HEK293 (cell line): ENCODE measurements around the gene TDRD1.

Source experiments
- CTCF ChIA-PET: fragments of 350-600 bp; formaldehyde crosslinking; extraction: SDS; loops from one replicate; lab custom pipeline; 2021; ENCODE audit warnings: antibody characterized with exemption; lab: Yijun Ruan, JAX
- POLR2A ChIA-PET: fragments of 300-600 bp; formaldehyde crosslinking; extraction: SDS; loops from one replicate; lab custom pipeline; 2020; ENCODE audit warnings: antibody characterized with exemption, inconsistent platforms; lab: Yijun Ruan, JAX
- H3K27ac ChIP-seq: fragments of 200-500 bp; sonication (Bioruptor generic); 2 replicates; pipeline ENCODE4 v1.5.1; 2014; ENCODE audit warnings: low read depth, low read length, control low read depth, inconsistent platforms; ENCODE audit errors: extremely low read depth
- H3K36me3 ChIP-seq, 2 experiments: fragments of 200-500 bp in 1 of 2; sonication (Bioruptor generic) in 1 of 2; 1 replicate in 1 of 2; 2 replicates in 1 of 2; pipeline ENCODE4 v1.5.1; 2014 to 2017; ENCODE audit warnings: inconsistent platforms in 2 of 2, low read length in 2 of 2; ENCODE audit not compliant: control insufficient read depth in 2 of 2, insufficient read depth in 1 of 2
- H3K4me1 ChIP-seq: fragments of 200-500 bp; sonication (Bioruptor generic); 2 replicates; pipeline ENCODE4 v1.5.1; 2014; ENCODE audit warnings: mild to moderate bottlenecking, low read length, inconsistent platforms; ENCODE audit not compliant: control insufficient read depth, insufficient read depth
- H3K4me3 ChIP-seq: 2 replicates; pipeline ENCODE4 v1.5.1; 2011; ENCODE audit warnings: low read depth, mild to moderate bottlenecking, control low read depth, low read length, moderate library complexity
- H3K9me3 ChIP-seq: fragments of 200-500 bp; sonication (Bioruptor generic); 2 replicates; pipeline ENCODE4 v1.5.1; 2014; ENCODE audit warnings: low read depth, low read length, inconsistent platforms; ENCODE audit not compliant: control insufficient read depth, insufficient read depth
- GFI1B ChIP-seq: fragments of 450-650 bp; formaldehyde crosslinking; IDR thresholded peaks from 2 replicates; pipeline ENCODE4 v1.5.1; 2016; ENCODE audit warnings: missing biosample characterization, missing genetic modification characterization
- GLI4 ChIP-seq: fragments of 450-650 bp; formaldehyde crosslinking; IDR thresholded peaks from 2 replicates; pipeline ENCODE4 v1.5.1; 2016; ENCODE audit warnings: missing biosample characterization, missing genetic modification characterization
- HOXA7 ChIP-seq: sonication (generic); formaldehyde crosslinking; IDR thresholded peaks from 2 replicates; pipeline ENCODE4 v1.8.1; 2022; ENCODE audit warnings: missing genetic modification reagents, borderline replicate concordance
- SALL2 ChIP-seq: fragments of 450-650 bp; formaldehyde crosslinking; IDR thresholded peaks from 2 replicates; pipeline ENCODE4 v1.5.0; 2017; ENCODE audit warnings: missing biosample characterization, mild to moderate bottlenecking, missing genetic modification characterization, borderline replicate concordance
- YY2 ChIP-seq: fragments of 450-650 bp; formaldehyde crosslinking; IDR thresholded peaks from 2 replicates; pipeline ENCODE4 v1.5.1; 2016; ENCODE audit warnings: missing biosample characterization, missing genetic modification characterization
- ZNF133 ChIP-seq: fragments of 450-650 bp; formaldehyde crosslinking; IDR thresholded peaks from 2 replicates; pipeline ENCODE4 v1.5.1; 2016; ENCODE audit warnings: missing biosample characterization, missing genetic modification characterization
- ZNF138 ChIP-seq: fragments of 450-650 bp; formaldehyde crosslinking; IDR thresholded peaks from 2 replicates; pipeline ENCODE4 v1.5.1; 2016; ENCODE audit warnings: missing biosample characterization, missing genetic modification characterization, borderline replicate concordance
- ZNF221 ChIP-seq: fragments of 450-650 bp; formaldehyde crosslinking; IDR thresholded peaks from 2 replicates; pipeline ENCODE4 v1.5.1; 2017; ENCODE audit warnings: missing biosample characterization, missing genetic modification characterization, borderline replicate concordance
- ZNF24 ChIP-seq: fragments of 450-650 bp; formaldehyde crosslinking; IDR thresholded peaks from 2 replicates; pipeline ENCODE4 v1.5.1; 2016; ENCODE audit warnings: missing biosample characterization, missing genetic modification characterization
- ZNF404 ChIP-seq: fragments of 450-650 bp; formaldehyde crosslinking; IDR thresholded peaks from 2 replicates; pipeline ENCODE4 v1.5.1; 2017; ENCODE audit warnings: missing biosample characterization, missing genetic modification characterization
- ZNF426 ChIP-seq: fragments of 450-650 bp; formaldehyde crosslinking; IDR thresholded peaks from 2 replicates; pipeline ENCODE4 v1.5.1; 2017; ENCODE audit warnings: missing biosample characterization, missing genetic modification characterization, mild to moderate bottlenecking, inconsistent platforms, moderate library complexity
- ZNF530 ChIP-seq: fragments of 450-650 bp; formaldehyde crosslinking; IDR thresholded peaks from 2 replicates; pipeline ENCODE4 v1.5.1; 2016; ENCODE audit warnings: low read depth, missing biosample characterization, missing genetic modification characterization
- ZNF600 ChIP-seq: fragments of 450-650 bp; formaldehyde crosslinking; IDR thresholded peaks from 2 replicates; pipeline ENCODE4 v1.5.1; 2016; ENCODE audit warnings: missing biosample characterization, missing genetic modification characterization
- ZNF629 ChIP-seq: fragments of 450-650 bp; formaldehyde crosslinking; IDR thresholded peaks from 2 replicates; pipeline ENCODE4 v1.5.1; 2017; ENCODE audit warnings: missing biosample characterization, missing genetic modification characterization
- ZNF707 ChIP-seq: fragments of 450-650 bp; formaldehyde crosslinking; IDR thresholded peaks from 2 replicates; pipeline ENCODE4 v1.5.1; 2016; ENCODE audit warnings: missing biosample characterization, missing genetic modification characterization
- TF ChIP-seq, protein P1 (sequence below): fragments of 450-650 bp; formaldehyde crosslinking; IDR thresholded peaks from 2 replicates; pipeline ENCODE4 v1.5.1; 2016; ENCODE audit warnings: missing biosample characterization, missing genetic modification characterization
- TF ChIP-seq, protein P2 (sequence below): fragments of 450-650 bp; formaldehyde crosslinking; IDR thresholded peaks from 2 replicates; pipeline ENCODE4 v1.5.1; 2016; ENCODE audit warnings: missing biosample characterization, missing genetic modification characterization, low read depth
- TF ChIP-seq, protein P3 (sequence below): fragments of 450-650 bp; formaldehyde crosslinking; IDR thresholded peaks from 2 replicates; pipeline ENCODE4 v1.5.0; 2017; ENCODE audit warnings: missing biosample characterization, missing genetic modification characterization, borderline replicate concordance
- TF ChIP-seq, protein P4 (sequence below): fragments of 450-650 bp; formaldehyde crosslinking; IDR thresholded peaks from 2 replicates; pipeline ENCODE4 v1.5.1; 2016; ENCODE audit warnings: missing biosample characterization, missing genetic modification characterization
- TF ChIP-seq, protein P5 (sequence below): fragments of 450-650 bp; formaldehyde crosslinking; IDR thresholded peaks from 2 replicates; pipeline ENCODE4 v1.5.1; 2017; ENCODE audit warnings: missing biosample characterization, mild to moderate bottlenecking, missing genetic modification characterization, moderate library complexity

The TDRD1 gene

DNA sequence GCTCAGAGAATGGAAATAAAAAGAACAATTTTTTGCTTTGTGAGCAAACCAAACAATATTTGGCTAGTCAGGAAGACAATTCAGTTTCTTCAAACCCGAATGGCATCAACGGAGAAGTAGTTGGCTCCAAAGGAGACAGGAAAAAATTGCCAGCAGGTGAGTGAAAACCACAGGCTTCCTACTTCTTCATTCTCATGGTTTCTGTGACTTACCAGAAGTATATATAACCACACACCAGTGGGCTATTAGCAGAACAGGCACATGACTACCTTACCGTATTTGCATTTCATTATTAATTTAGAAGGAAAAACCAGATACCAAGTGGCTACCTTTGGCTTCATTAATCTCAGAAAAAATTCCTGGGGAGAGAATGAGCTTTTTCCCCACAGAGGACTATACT lies 8.8 kb downstream of the TDRD1 start:
- Histone ChIP-seq H3K36me3 (no peaks in the 10 kb centered on the region), H3K4me3 (no peak overlapping the region), H3K9me3 (no peaks in the 10 kb centered on the region), H3K4me1 (no peaks in the 10 kb centered on the region)
- CTCF ChIA-PET: no interaction called here
- POLR2A ChIA-PET: interaction anchor here (2.9 kb wide), 1 partner anchor 14 kb away, joined by 9 read pairs; the partner anchor contains the start of gene CCDC186
- TF ChIP-seq YY2 (tag by site-specific recombination): no peak
- TF ChIP-seq ZNF138 (tag by site-specific recombination): no peak
- no peak for TF ChIP-seq ZNF24 (tag by site-specific recombination)
- TF ChIP-seq, protein P1, sequence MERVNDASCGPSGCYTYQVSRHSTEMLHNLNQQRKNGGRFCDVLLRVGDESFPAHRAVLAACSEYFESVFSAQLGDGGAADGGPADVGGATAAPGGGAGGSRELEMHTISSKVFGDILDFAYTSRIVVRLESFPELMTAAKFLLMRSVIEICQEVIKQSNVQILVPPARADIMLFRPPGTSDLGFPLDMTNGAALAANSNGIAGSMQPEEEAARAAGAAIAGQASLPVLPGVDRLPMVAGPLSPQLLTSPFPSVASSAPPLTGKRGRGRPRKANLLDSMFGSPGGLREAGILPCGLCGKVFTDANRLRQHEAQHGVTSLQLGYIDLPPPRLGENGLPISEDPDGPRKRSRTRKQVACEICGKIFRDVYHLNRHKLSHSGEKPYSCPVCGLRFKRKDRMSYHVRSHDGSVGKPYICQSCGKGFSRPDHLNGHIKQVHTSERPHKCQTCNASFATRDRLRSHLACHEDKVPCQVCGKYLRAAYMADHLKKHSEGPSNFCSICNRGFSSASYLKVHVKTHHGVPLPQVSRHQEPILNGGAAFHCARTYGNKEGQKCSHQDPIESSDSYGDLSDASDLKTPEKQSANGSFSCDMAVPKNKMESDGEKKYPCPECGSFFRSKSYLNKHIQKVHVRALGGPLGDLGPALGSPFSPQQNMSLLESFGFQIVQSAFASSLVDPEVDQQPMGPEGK (tag by site-specific recombination): no peak
- TF ChIP-seq GFI1B (tag by site-specific recombination): no peak
- TF ChIP-seq, protein P2, sequence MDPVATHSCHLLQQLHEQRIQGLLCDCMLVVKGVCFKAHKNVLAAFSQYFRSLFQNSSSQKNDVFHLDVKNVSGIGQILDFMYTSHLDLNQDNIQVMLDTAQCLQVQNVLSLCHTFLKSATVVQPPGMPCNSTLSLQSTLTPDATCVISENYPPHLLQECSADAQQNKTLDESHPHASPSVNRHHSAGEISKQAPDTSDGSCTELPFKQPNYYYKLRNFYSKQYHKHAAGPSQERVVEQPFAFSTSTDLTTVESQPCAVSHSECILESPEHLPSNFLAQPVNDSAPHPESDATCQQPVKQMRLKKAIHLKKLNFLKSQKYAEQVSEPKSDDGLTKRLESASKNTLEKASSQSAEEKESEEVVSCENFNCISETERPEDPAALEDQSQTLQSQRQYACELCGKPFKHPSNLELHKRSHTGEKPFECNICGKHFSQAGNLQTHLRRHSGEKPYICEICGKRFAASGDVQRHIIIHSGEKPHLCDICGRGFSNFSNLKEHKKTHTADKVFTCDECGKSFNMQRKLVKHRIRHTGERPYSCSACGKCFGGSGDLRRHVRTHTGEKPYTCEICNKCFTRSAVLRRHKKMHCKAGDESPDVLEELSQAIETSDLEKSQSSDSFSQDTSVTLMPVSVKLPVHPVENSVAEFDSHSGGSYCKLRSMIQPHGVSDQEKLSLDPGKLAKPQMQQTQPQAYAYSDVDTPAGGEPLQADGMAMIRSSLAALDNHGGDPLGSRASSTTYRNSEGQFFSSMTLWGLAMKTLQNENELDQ: no peak
- TF ChIP-seq ZNF707: no peak
- TF ChIP-seq ZNF426: no peak
- TF ChIP-seq, protein P3, sequence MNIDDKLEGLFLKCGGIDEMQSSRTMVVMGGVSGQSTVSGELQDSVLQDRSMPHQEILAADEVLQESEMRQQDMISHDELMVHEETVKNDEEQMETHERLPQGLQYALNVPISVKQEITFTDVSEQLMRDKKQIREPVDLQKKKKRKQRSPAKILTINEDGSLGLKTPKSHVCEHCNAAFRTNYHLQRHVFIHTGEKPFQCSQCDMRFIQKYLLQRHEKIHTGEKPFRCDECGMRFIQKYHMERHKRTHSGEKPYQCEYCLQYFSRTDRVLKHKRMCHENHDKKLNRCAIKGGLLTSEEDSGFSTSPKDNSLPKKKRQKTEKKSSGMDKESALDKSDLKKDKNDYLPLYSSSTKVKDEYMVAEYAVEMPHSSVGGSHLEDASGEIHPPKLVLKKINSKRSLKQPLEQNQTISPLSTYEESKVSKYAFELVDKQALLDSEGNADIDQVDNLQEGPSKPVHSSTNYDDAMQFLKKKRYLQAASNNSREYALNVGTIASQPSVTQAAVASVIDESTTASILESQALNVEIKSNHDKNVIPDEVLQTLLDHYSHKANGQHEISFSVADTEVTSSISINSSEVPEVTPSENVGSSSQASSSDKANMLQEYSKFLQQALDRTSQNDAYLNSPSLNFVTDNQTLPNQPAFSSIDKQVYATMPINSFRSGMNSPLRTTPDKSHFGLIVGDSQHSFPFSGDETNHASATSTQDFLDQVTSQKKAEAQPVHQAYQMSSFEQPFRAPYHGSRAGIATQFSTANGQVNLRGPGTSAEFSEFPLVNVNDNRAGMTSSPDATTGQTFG (tag by site-specific recombination): no peak
- TF ChIP-seq, protein P4, sequence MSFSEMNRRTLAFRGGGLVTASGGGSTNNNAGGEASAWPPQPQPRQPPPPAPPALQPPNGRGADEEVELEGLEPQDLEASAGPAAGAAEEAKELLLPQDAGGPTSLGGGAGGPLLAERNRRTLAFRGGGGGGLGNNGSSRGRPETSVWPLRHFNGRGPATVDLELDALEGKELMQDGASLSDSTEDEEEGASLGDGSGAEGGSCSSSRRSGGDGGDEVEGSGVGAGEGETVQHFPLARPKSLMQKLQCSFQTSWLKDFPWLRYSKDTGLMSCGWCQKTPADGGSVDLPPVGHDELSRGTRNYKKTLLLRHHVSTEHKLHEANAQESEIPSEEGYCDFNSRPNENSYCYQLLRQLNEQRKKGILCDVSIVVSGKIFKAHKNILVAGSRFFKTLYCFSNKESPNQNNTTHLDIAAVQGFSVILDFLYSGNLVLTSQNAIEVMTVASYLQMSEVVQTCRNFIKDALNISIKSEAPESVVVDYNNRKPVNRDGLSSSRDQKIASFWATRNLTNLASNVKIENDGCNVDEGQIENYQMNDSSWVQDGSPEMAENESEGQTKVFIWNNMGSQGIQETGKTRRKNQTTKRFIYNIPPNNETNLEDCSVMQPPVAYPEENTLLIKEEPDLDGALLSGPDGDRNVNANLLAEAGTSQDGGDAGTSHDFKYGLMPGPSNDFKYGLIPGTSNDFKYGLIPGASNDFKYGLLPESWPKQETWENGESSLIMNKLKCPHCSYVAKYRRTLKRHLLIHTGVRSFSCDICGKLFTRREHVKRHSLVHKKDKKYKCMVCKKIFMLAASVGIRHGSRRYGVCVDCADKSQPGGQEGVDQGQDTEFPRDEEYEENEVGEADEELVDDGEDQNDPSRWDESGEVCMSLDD (tag by site-specific recombination): no peak
- TF ChIP-seq ZNF133 (tag by site-specific recombination): no peak
- no peak for TF ChIP-seq SALL2 (tag by site-specific recombination)
- TF ChIP-seq ZNF404: no peak
- TF ChIP-seq ZNF530: no peak
- no peak for TF ChIP-seq ZNF221 (tag by site-specific recombination)
- TF ChIP-seq ZNF600: no peak
- no peak for TF ChIP-seq HOXA7
- no peak for TF ChIP-seq GLI4 (tag by site-specific recombination)
- TF ChIP-seq ZNF629: no peak
- TF ChIP-seq, protein P5, sequence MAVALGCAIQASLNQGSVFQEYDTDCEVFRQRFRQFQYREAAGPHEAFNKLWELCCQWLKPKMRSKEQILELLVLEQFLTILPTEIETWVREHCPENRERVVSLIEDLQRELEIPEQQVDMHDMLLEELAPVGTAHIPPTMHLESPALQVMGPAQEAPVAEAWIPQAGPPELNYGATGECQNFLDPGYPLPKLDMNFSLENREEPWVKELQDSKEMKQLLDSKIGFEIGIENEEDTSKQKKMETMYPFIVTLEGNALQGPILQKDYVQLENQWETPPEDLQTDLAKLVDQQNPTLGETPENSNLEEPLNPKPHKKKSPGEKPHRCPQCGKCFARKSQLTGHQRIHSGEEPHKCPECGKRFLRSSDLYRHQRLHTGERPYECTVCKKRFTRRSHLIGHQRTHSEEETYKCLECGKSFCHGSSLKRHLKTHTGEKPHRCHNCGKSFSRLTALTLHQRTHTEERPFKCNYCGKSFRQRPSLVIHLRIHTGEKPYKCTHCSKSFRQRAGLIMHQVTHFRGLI (tag by site-specific recombination): no peak
- TF ChIP-seq, all 188 proteins: peak for 0
- H3K27ac ChIP-seq: no peak overlapping the region
